GM19035 (cell line): ENCODE data around the gene MCM9.
"Not testable (repeated sequence)": the region's sequence is repeated elsewhere in the genome, so short reads cannot be mapped to it uniquely, and the experiment has no call there.

Experiments used
- ATAC-seq: cut with Tn5 transposase; IDR thresholded peaks from one replicate; pipeline ENCODE4 v1.9.1; 2021; ENCODE audit not compliant: unreplicated experiment

Gene MCM9

GRCh38 chr6:118804091-118804490 is 130.9 kb downstream of the MCM9 start:
- no peak for ATAC-seq

GRCh38 chr6:118801257-118801656 is 133.7 kb downstream of the MCM9 start:
- no peak for ATAC-seq

GRCh38 chr6:118800394-118801071 is 134.4 kb downstream of the MCM9 start:
- ATAC-seq, result peak; percentile 94

GRCh38 chr6:118799826-118800225 is 135.1 kb downstream of the MCM9 start:
- ATAC-seq, result no peak

GRCh38 chr6:118796548-118796947 is 138.4 kb downstream of the MCM9 start:
- not testable (repeated sequence) for ATAC-seq

- ATAC-seq, result no peak
These were observed 143.5 kb downstream of the MCM9 start for GRCh38 chr6:118791499-118791898.

- ATAC-seq, result no peak
These were observed 145.0 kb downstream of the MCM9 start for GRCh38 chr6:118789954-118790353.

GRCh38 chr6:118789419-118789818 is 145.5 kb downstream of the MCM9 start:
- ATAC-seq, result no peak

- no peak for ATAC-seq
These were observed 146.3 kb downstream of the MCM9 start for GRCh38 chr6:118788702-118789101.

- no peak for ATAC-seq
These were observed 147.1 kb downstream of the MCM9 start for GRCh38 chr6:118787724-118788423.

GRCh38 chr6:118786596-118787453 is 148.1 kb downstream of the MCM9 start:
- no peak for ATAC-seq

GRCh38 chr6:118785601-118786000 is 149.4 kb downstream of the MCM9 start:
- ATAC-seq, result no peak

GRCh38 chr6:118784641-118785164 is 150.3 kb downstream of the MCM9 start:
- ATAC-seq, result no peak

- ATAC-seq, result no peak
These were observed 150.9 kb downstream of the MCM9 start for GRCh38 chr6:118783931-118784550.

GRCh38 chr6:118782651-118783050 is 152.3 kb downstream of the MCM9 start:
- no peak for ATAC-seq

- no peak for ATAC-seq
These were observed 153.1 kb downstream of the MCM9 start for GRCh38 chr6:118781897-118782296.

- no peak for ATAC-seq
These were observed 154.3 kb downstream of the MCM9 start for GRCh38 chr6:118780668-118781067.

- ATAC-seq, result peak; percentile 92
These were observed 158.1 kb downstream of the MCM9 start for GRCh38 chr6:118776607-118777549.

GRCh38 chr6:118775381-118775780 is 159.6 kb downstream of the MCM9 start:
- no peak for ATAC-seq

- no peak for ATAC-seq
These were observed 160.4 kb downstream of the MCM9 start for GRCh38 chr6:118774581-118774980.
